AG04450 (cell line): ENCODE results near the gene NDUFS3. TPM values are rescaled to one million over a fixed set of nuclear protein-coding genes. Genes with fewer than 3 reads are reported as not detected.
A peak's percentile ranks its signal among the peaks of the same experiment; 100 is the strongest.

Experiments
- CTCF ChIA-PET: fragments of 300-600, 350-600 bp; formaldehyde crosslinking; extraction: SDS; loops from one replicate; lab custom pipeline; 2022; ENCODE audit warnings: antibody characterized with exemption, inconsistent platforms; lab: Charles Lee
- POLR2A ChIA-PET: fragments of 350-600 bp; formaldehyde crosslinking; extraction: SDS; loops from one replicate; lab custom pipeline; 2021; ENCODE audit warnings: antibody characterized with exemption, inconsistent platforms; lab: Yijun Ruan, JAX
- DNase-seq: peaks from one replicate; pipeline ENCODE4 v3.0.0-alpha.2; 2011; ENCODE audit warnings: low read depth, low spot score
- H3K27ac ChIP-seq: one replicate; pipeline ENCODE4 v1.5.1; 2012; ENCODE audit warnings: low read depth, low read length, control low read depth
- H3K27me3 ChIP-seq: one replicate; pipeline ENCODE4 v1.6.0; 2012; ENCODE audit warnings: low read length; ENCODE audit not compliant: control insufficient read depth, insufficient read depth
- H3K4me3 ChIP-seq: 2 replicates; pipeline ENCODE4 v1.5.1; 2011; ENCODE audit warnings: mild to moderate bottlenecking, low read depth, low read length, control low read depth
- H3K9me3 ChIP-seq: 2 replicates; pipeline ENCODE4 v1.5.1; 2012; ENCODE audit warnings: low read length; ENCODE audit not compliant: control insufficient read depth, insufficient read depth
- polyA plus RNA-seq: library from polyadenylated mRNA; depleted of rRNA; stranded (reverse); fragments of >200 nt; gene quantifications from 2 replicates; pipeline ENCODE4 v1.2.3, GENCODE V29; 2011
- TF ChIP-seq, protein P1 (sequence below): IDR thresholded peaks from 2 replicates; pipeline ENCODE4 v1.5.1; 2011; ENCODE audit warnings: low read depth, low read length, control low read depth, inconsistent platforms

NDUFS3 gene
- polyA plus RNA-seq, 1 experiment, result 106 TPM

GRCh38 chr11:47533690-47534151, 45.2 kb upstream of the NDUFS3 start:
- H3K4me3 ChIP-seq, result no peak overlapping the region
- POLR2A ChIA-PET, result interaction anchor here (0.5 to 1.7 kb wide), 9 partner anchors 8 to 314 kb away, joined by 3 to 19 read pairs (median 4); partner anchors contain the start of genes NUP160 and SLC39A13
- no peaks in the 10 kb centered on the region for H3K27me3 ChIP-seq
- no peaks in the 10 kb centered on the region for H3K9me3 ChIP-seq
- CTCF ChIA-PET, result interaction anchor here (0.6 to 3.8 kb wide), 3 partner anchors 16 to 79 kb away, joined by 3 to 33 read pairs (median 4); partner anchors contain the start of gene CELF1
- DNase-seq, result no peak
- H3K27ac ChIP-seq, result peak overlapping the region; percentile 31
- TF ChIP-seq, protein P1, sequence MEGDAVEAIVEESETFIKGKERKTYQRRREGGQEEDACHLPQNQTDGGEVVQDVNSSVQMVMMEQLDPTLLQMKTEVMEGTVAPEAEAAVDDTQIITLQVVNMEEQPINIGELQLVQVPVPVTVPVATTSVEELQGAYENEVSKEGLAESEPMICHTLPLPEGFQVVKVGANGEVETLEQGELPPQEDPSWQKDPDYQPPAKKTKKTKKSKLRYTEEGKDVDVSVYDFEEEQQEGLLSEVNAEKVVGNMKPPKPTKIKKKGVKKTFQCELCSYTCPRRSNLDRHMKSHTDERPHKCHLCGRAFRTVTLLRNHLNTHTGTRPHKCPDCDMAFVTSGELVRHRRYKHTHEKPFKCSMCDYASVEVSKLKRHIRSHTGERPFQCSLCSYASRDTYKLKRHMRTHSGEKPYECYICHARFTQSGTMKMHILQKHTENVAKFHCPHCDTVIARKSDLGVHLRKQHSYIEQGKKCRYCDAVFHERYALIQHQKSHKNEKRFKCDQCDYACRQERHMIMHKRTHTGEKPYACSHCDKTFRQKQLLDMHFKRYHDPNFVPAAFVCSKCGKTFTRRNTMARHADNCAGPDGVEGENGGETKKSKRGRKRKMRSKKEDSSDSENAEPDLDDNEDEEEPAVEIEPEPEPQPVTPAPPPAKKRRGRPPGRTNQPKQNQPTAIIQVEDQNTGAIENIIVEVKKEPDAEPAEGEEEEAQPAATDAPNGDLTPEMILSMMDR, result no peak

DNA sequence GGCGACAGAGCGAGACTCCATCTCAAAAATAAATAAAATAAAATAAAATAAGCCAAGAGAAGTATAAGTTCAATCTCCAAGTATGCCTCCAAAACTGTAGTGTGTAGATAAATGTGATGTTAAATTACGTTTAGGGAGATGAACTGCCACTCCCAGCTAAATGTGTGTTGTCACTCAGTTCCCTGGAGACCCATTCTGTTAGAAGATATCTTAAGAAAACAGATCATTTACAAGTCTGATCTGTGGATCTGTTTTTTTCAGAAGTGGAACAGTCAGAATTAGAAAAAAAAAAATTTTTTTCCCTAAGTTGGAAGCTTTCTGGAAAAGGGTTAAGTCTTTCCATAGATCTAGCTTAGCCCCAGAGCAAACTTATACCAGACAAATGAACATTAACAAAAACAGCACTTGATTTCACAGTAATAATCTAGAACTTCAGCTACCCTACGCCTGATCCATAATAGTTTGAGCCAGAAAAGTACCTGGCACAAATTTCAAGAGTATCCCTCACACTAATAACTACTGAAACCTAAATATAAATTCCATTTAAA, 44.1 kb upstream of the NDUFS3 start:
- CTCF ChIA-PET, result interaction anchor here (3.8 kb wide), 1 partner anchor 19 kb away, joined by 33 read pairs; the partner anchor contains the start of gene CELF1
- TF ChIP-seq, protein P1, result no peak
- DNase-seq, result no peak
- Histone ChIP-seq H3K4me3 (no peak overlapping the region), H3K27me3 (no peaks in the 10 kb centered on the region), H3K9me3 (no peaks in the 10 kb centered on the region), H3K27ac (no peak overlapping the region)
- POLR2A ChIA-PET, result no interaction called here

GRCh38 chr11:47536915-47537314, 42.0 kb upstream of the NDUFS3 start:
- H3K27me3 ChIP-seq, result no peaks in the 10 kb centered on the region
- TF ChIP-seq, protein P1, result no peak
- no peak overlapping the region for H3K27ac ChIP-seq
- POLR2A ChIA-PET, result interaction anchor here (0.6 to 0.8 kb wide), 2 partner anchors 16 to 93 kb away, joined by 3 to 4 read pairs; no protein-coding TSS in a partner anchor
- no peak overlapping the region for H3K4me3 ChIP-seq
- CTCF ChIA-PET, result interaction anchor here (1.1 kb wide), 1 partner anchor 82 kb away, joined by 5 read pairs; no protein-coding TSS in a partner anchor
- no peak for DNase-seq
- no peaks in the 10 kb centered on the region for H3K9me3 ChIP-seq

DNA sequence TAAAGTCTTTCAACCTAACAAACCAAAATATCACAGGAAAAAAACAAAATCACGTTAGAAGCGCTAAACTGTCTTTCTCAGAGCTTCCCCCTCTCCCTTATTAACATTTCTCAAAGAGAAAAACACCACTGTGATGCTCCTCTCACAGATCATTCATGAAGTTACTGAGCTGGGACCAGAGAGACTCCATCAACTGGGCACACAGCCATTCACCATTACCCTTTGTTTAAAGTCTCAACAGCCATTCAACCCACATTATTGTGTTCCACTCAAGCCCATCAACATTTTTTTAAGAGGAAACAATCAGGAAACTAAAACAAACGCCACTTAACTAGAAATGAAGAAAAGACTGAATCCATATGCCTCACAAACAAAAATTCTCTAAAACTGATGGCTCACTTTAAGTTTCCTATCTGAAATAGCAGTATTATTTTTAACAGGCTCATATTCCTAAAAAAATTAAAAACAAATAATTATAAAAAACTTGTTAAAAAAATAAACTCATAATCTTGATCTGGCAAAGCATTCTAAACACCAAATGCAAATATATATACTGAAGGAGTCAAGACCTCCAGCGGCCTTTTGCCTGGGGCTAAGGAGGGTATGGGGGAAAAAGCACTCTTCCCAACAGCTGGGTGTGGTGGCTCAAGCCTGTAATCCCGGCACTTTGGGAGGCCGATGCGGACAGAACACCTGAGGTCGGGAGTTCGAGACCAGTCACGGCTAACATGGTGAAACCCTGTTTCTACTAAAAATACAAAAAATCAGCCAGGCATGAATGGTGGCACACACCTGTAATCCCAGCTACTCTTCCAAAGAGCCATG, 39.9 kb upstream of the NDUFS3 start:
- DNase-seq, result no peak
- POLR2A ChIA-PET, result no interaction called here
- Histone ChIP-seq H3K27ac (no peak overlapping the region), H3K9me3 (no peaks in the 10 kb centered on the region), H3K4me3 (no peak overlapping the region), H3K27me3 (no peaks in the 10 kb centered on the region)
- CTCF ChIA-PET, result interaction anchor here (0.8 to 2.3 kb wide), 4 partner anchors 12 to 79 kb away, joined by 3 to 6 read pairs (median 4); no protein-coding TSS in a partner anchor
- TF ChIP-seq, protein P1, result no peak
